NT2/D1 (cell line): Measurements from ENCODE around the gene NSD2.
"Not testable (repeated sequence)": the region's sequence is repeated elsewhere in the genome, so short reads cannot be mapped to it uniquely, and the experiment has no call there.

Experiments
- DNase-seq: peaks from one replicate; pipeline ENCODE4 v3.0.0-alpha.2; 2011; ENCODE audit warnings: low read depth, low spot score
- H3K27me3 ChIP-seq: 2 replicates; pipeline ENCODE4 v1.6.0; 2011; ENCODE audit warnings: mild to moderate bottlenecking; ENCODE audit not compliant: insufficient read length, insufficient read depth
- H3K36me3 ChIP-seq: 2 replicates; pipeline ENCODE4 v1.6.1; 2011; ENCODE audit warnings: mild to moderate bottlenecking, low read length, mixed read lengths; ENCODE audit not compliant: insufficient read depth, insufficient read length
- H3K4me1 ChIP-seq: 2 replicates; pipeline ENCODE4 v1.5.1; 2011; ENCODE audit not compliant: insufficient read depth, insufficient read length
- H3K4me3 ChIP-seq: 2 replicates; pipeline ENCODE4 v1.5.1; 2011; ENCODE audit warnings: low read depth; ENCODE audit not compliant: insufficient read length
- H3K9ac ChIP-seq: 2 replicates; pipeline ENCODE4 v1.6.0; 2011; ENCODE audit warnings: low read depth; ENCODE audit not compliant: insufficient read length
- H3K9me3 ChIP-seq: 2 replicates; pipeline ENCODE4 v1.5.1; 2011; ENCODE audit warnings: mild to moderate bottlenecking, low read length; ENCODE audit not compliant: insufficient read depth
- SUZ12 ChIP-seq: IDR thresholded peaks from 2 replicates; pipeline ENCODE4 v1.6.1; 2011; ENCODE audit not compliant: insufficient read length, insufficient read depth; ENCODE audit errors: extremely low read depth
- YY1 ChIP-seq: IDR thresholded peaks from 2 replicates; pipeline ENCODE4 v1.6.1; 2011; ENCODE audit not compliant: insufficient read length, insufficient read depth
- ZNF274 ChIP-seq: IDR thresholded peaks from 2 replicates; pipeline ENCODE4 v1.6.1; 2011; ENCODE audit warnings: mild to moderate bottlenecking, low read depth, low read length

NSD2 gene

DNA sequence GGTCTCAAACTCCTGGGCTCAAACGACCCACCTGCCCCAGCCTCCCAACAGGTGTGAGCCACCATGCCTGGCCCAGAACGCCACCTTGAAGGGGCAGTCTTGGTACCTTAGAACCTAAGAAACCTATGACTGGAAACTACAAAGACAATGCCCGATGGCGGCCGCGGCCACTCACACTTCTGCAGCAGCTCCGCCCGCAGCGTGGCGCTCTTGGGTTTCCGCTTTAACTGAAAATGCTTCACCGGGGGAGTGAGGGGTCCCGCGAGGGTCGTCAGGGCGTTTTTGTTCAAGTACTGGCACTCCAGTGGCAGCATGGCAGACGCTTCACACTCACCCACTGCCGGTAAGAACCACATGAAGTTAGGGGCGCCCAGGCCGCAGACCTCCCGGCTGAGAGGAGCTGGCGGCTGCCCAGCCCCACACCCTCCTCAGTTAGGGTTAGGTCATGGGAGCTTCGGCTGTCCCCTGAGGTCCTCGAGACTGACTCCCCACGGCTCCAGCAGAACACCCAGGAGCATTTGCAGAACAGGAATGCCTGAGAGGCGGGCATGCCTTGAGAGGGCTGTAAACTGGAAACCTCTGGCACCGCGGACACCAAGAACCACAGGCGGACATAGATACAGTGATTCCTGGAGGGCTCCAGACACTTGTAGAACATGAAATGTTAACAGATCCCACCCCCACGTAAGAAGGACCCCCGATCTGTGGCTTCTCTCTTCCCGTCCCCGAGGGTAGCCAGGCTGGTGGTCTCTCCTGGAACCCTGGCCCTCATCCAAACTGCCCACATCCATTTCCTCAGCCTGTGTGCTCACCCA lies 118.5 kb downstream of the NSD2 start:
- TF ChIP-seq SUZ12 (no peak), ZNF274 (no peak)
- H3K4me3 ChIP-seq: no peak overlapping the region

DNA sequence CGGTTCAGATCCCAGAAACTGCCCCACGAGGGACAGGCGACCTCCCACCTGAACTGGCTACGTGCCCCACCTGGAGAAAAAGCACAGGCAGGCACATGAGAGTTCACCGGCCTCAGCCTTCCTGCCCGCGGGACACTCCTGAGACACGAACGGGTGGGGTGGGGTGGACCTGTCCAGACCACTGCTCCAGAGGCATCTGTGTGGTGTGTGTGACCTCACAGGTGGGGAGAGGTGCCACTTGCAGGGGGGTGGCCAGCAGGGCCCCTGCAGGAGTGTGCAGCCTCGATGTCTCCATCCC lies 119.1 kb downstream of the NSD2 start:
- Histone ChIP-seq H3K27me3 (no peaks in the 10 kb centered on the region), H3K4me3 (no peak overlapping the region), H3K4me1 (peaks cover 10% of the 10 kb centered on the region), H3K9me3 (no peaks in the 10 kb centered on the region), H3K9ac (no peak overlapping the region), H3K36me3 (peaks cover 75% of the 10 kb centered on the region)
- no peak for DNase-seq
- TF ChIP-seq ZNF274 (no peak), YY1 (no peak), SUZ12 (no peak)

More for the DNA sequence above, 118.5 kb downstream of the NSD2 start:
- Histone ChIP-seq H3K9me3 (no peaks in the 10 kb centered on the region), H3K4me1 (peaks cover 10% of the 10 kb centered on the region), H3K36me3 (peaks cover 77% of the 10 kb centered on the region), H3K27me3 (no peaks in the 10 kb centered on the region), H3K9ac (no peak overlapping the region)
- DNase-seq: no peak

DNA sequence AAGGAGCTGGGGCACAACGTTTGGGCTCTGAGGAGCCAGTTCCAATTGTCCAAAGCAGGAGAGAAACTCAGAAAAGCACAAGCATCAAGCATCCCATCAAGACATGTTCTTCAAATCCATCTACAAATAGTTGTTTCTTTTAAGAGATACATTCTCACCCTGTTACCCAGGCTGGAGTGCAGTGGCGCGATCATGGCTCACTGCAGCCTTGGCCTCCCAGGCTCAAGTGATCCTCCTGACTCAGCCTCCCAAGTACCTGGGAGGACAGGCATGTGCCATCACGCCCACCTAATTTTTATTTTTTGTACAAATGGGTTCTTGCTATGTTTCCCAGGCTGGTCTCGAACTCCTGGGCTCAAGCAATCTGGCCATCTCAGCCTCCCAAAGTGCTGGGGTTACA lies 119.5 kb downstream of the NSD2 start:
- TF ChIP-seq YY1 (no peak), ZNF274 (no peak), SUZ12 (no peak)
- H3K36me3 ChIP-seq: peaks cover 71% of the 10 kb centered on the region

DNA sequence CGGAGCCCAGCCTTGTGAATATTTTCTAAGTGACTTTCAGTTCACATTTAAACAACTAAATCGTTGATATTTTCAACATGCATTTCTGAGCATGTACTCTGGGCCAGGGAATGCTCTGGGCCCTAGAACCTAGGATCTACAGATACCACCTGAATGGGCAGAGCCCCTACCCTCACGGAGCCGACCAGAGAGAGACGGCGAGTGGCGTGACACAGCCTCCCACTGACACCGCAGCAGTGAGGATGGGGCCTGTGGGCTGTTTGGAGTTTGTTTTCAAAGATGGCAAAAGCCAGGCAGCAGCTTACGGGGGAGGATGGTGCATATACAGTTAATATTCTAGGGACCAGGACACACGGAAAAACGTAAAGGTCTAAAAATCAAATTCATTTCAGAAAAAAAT lies 119.9 kb downstream of the NSD2 start:
- TF ChIP-seq ZNF274 (no peak), YY1 (no peak), SUZ12 (no peak)
- H3K9me3 ChIP-seq: no peaks in the 10 kb centered on the region
- peaks cover 10% of the 10 kb centered on the region for H3K4me1 ChIP-seq
- no peak overlapping the region for H3K9ac ChIP-seq
- H3K4me3 ChIP-seq: no peak overlapping the region
- no peak for DNase-seq
- H3K36me3 ChIP-seq: peaks cover 67% of the 10 kb centered on the region
- H3K27me3 ChIP-seq: no peaks in the 10 kb centered on the region

More for the DNA sequence above, 119.5 kb downstream of the NSD2 start:
- Histone ChIP-seq H3K4me1 (peaks cover 10% of the 10 kb centered on the region), H3K27me3 (no peaks in the 10 kb centered on the region), H3K9me3 (no peaks in the 10 kb centered on the region), H3K9ac (no peak overlapping the region), H3K4me3 (no peak overlapping the region)
- no peak for DNase-seq

DNA sequence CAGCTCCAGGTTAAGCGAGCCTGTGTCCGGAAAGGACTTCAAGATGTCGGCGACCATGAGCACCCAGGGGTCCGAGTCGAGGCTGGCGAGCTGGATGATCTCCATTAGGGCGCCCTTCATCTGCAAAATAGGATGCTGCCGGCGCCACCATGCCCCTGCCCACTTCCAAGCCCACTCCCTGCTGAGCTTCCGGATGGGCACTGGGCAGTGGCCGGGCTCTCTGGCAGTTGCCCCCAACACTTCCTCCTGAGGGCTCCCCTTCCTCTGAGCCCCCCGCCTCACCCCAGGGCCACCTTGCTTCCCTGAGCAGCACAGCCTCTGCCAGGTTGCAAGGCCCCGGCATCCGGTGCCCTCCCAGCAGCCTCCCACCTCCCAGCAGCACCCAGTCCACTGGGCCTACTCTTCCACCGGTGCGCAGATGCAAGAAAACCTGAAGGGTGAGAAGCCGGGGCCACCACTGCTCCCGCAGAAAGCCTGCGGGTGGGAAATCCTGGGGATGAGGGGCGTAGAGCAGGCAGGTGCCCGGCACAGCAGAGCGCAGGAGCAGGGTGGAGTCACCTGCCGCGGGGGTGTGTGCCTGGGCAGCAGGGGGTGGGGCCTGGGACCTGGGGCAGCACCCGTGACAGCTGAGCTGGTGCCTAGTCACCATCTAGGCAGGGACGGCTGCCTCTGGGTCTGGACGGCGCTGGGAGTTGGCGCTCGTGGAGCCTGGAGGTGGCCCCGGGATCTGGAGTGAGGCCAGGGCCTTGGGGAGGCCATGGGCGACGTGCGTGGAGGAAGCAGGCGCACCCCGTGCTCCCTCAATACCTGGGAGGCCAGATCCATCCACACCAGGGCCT lies 120.6 kb downstream of the NSD2 start:
- no peaks in the 10 kb centered on the region for H3K9me3 ChIP-seq
- no peaks in the 10 kb centered on the region for H3K27me3 ChIP-seq
- no peak overlapping the region for H3K4me3 ChIP-seq
- DNase-seq: no peak
- H3K9ac ChIP-seq: no peak overlapping the region
- peaks cover 10% of the 10 kb centered on the region for H3K4me1 ChIP-seq
- H3K36me3 ChIP-seq: peaks cover 60% of the 10 kb centered on the region
- TF ChIP-seq SUZ12 (no peak), ZNF274 (no peak), YY1 (no peak)

DNA sequence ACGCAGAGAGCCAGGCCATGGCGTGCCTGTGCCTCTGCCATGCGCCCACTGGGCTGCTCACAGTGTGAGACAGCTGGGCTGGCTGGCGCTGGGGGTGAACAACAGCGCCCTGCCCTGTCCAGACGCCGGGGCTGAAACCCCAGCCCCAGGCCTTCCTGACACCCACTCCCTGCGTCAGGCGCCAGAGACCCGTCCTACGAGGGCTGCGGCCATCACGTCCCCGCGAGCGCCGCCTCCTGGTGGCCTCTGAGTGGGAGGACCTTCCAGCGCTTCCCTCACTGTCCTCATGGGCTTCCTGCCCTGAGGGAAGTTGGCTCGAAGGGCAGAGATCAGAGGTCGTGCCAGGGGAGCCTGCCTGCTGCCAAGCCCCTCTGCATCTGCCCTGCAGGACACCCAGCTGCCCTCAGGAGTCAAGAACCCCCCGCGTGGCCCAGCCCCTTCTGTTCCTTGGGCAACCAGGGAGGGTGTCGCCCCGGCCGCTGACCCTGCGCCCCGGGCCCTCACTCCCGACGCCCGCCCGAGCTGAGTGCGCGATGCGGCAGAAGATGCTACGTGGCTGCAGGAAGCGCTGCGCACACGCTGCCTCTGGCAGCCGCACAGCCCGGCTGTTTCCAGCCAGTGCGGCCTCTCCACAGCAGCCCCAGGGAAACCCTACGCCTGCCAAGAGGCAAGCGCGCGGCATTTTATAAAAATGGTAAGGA lies 121.4 kb downstream of the NSD2 start:
- no peak overlapping the region for H3K9ac ChIP-seq
- no peak for TF ChIP-seq ZNF274
- no peak for TF ChIP-seq YY1
- no peak for TF ChIP-seq SUZ12
- H3K9me3 ChIP-seq: peaks cover 6% of the 10 kb centered on the region; the same call in 1 of the 2 replicates
- no peak for DNase-seq
- no peaks in the 10 kb centered on the region for H3K27me3 ChIP-seq
- H3K4me3 ChIP-seq: no peak overlapping the region
- H3K36me3 ChIP-seq: peaks cover 52% of the 10 kb centered on the region
- H3K4me1 ChIP-seq: peaks cover 10% of the 10 kb centered on the region

DNA sequence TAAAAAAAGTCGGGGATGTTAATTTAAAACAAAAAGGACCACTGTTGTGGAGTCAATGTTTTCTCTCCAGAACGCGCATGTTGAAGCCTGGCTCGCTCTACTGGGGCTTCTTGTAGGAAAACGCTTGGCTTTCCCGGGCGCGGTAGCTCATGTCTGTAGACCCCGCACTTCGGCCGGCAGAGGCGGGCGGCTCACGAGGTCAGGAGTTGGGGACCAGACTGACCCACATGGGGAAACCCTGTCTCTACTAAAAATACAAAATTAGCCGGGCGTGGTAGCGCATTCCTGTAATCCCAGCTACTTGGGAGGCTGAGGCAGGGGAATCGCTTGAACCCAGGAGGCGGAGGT lies 122.0 kb downstream of the NSD2 start:
- Histone ChIP-seq H3K9me3 (peaks cover 11% of the 10 kb centered on the region; the same call in 1 of the 2 replicates), H3K27me3 (no peaks in the 10 kb centered on the region), H3K9ac (no peak overlapping the region), H3K4me3 (no peak overlapping the region), H3K4me1 (peaks cover 10% of the 10 kb centered on the region), H3K36me3 (peaks cover 47% of the 10 kb centered on the region)
- no peak for DNase-seq
- no peak for TF ChIP-seq ZNF274

DNA sequence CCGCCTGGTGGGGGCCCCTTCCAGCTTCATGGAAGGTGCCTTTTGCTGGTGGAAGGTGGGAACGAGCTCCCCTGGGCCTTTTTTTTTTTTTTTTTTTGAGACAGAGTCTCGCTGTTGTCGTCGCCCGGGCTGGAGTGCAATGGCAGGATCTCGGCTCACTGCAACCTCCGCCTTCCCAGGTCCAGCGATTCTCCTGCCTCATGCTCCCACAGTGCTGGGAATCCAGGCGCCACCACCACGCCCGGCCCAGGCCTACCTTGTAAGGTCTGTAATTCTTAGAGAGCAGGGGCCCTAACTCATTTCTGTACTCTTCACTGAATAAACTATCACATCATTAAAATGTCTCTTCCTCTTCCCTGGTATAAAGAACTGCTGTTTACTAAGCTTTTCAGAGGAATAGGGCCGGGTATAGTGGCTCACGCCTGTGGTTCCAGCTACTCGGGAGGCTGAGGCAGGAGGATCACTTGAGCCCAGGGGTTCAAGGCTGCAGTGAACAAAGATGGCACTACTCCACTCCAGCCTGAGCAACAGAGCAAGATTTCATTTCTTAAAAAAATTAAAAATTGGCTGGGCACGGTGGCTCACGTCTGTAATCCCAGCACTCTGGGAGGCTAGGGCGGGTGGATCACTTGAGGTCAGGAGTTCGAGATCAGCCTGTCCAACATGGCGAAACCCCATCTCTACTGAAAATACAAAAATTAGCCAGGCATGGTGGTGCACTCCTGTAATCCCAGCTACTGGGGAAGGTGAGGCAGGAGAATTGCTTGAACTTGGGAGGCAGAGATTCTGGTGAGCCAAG lies 122.7 kb downstream of the NSD2 start:
- not testable (repeated sequence) for H3K4me3 ChIP-seq, DNase-seq, H3K27me3 ChIP-seq, H3K9ac ChIP-seq
- Histone ChIP-seq H3K9me3 (peaks cover 15% of the 10 kb centered on the region; the same call in 1 of the 2 replicates), H3K36me3 (peaks cover 40% of the 10 kb centered on the region), H3K4me1 (peaks cover 10% of the 10 kb centered on the region)
